Stimulated activated CD4-positive, alpha-beta T cell treated with anti-CD3 and anti-CD28 coated beads, Interleukin-4, amount 100 ng/mL, for 1 hour (primary cell): ENCODE data around the gene GTF2B.
"Not testable (repeated sequence)": the region's sequence is repeated elsewhere in the genome, so short reads cannot be mapped to it uniquely, and the experiment has no call there.

Experiments
- DNase-seq: peaks from one replicate; pipeline ENCODE4 v3.0.0-alpha.2; 2020

GTF2B gene, protein sequence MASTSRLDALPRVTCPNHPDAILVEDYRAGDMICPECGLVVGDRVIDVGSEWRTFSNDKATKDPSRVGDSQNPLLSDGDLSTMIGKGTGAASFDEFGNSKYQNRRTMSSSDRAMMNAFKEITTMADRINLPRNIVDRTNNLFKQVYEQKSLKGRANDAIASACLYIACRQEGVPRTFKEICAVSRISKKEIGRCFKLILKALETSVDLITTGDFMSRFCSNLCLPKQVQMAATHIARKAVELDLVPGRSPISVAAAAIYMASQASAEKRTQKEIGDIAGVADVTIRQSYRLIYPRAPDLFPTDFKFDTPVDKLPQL

DNA sequence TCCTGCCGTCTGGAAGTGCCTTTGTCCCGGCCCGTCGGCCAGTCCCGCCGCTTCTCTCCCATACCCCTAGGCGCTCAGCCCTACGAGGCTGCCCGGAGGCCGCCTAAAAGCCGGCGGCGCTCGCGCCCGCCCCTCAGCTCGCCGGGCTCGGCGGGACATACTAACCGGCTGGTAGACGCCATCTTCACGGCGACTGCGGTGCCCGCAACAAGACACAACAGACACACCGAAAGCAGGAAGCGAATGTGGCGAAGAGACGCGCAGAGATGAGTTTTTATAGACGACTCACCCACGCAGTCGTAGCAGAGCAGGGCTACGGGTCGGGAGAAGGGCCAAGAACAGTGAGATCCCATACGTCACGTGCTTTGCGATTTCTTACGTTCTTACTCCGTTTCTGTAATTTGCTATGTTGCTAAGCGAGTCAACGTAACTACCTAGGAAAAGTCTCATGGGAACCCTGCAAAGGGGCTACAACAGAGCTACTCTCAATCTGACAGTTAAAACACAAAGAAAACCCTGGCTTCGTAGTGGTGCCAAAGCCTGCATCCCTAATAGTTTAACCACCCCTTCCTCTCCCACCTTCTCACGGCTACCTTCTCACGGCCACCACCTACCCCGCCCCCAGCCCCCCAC is at the start of gene GTF2B:
Gene GTF2B (minus strand): TSS at position 250 of the 633 bp plus-strand sequence. CDS start 68 bp downstream, at position 182.
- DNase-seq = peak; percentile 88

DNA sequence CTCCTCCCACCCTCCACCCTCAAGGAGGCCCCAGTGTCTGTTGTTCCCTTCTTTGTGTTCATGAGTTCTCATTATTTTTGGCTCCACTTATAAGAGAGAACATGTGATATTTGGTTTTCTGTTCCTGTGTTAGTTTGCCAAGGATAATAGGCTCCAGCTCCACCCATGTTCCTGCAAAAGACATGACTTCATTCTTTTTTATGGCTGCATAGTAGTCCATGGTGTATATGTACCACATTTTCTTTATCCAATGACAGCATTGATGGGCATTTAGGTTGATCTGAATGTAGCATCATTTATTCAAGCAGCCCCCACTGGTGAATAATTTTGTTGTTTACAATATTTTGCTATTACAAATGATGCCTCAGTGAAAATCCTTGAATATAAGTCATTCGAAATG is 47.2 kb upstream of the GTF2B start:
- DNase-seq = not testable (repeated sequence)

GRCh38 chr1:88936760-88937342 is 45.5 kb upstream of the GTF2B start:
- DNase-seq = no peak

DNA sequence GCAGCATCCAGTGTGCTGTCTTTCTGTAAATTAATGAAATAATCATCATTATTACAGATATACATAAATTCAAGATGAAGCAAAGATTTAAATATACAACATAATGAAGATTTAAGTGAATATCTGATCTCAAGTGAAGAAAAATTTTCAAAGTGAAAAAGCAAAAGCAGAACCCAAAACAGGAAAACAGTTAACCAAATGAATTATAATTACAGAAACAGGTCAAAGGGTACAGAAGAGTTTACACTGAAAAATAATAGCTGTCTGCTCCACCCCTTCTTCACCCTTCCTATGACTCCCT is 44.8 kb upstream of the GTF2B start:
- no peak for DNase-seq

DNA sequence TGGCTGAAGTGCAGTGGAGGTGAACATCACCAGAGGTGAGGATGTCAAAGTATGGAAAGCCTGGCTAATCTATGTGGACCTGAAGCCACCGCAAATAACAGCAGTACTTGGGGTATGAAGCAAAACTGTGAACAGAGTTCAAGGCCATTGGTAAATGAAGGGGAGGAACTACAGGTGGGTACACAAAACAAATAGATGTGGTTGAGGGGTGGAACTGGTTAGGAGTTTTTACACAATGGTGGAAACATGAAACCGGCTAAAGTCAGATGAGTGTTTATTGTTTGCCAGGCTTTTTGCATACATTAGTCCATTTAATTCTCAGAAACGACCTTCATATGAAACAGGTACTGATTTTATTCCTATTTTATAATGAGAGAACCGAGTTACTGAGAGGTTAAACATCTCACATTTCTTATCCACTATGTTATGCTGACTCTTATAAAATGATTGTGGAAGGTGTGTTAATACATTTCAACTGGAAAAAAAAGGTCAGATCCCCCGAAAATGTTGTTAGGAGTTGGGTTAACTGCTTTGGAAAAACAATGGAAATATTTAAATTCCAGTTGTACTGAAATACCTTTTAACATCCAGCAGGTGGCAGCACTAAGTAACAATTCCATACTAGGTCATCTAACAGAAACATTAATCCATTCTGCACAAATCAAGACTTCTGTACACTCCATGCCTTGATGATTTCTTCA is 44.3 kb upstream of the GTF2B start:
- no peak for DNase-seq

GRCh38 chr1:88930176-88930575 is 38.8 kb upstream of the GTF2B start:
- not testable (repeated sequence) for DNase-seq

DNA sequence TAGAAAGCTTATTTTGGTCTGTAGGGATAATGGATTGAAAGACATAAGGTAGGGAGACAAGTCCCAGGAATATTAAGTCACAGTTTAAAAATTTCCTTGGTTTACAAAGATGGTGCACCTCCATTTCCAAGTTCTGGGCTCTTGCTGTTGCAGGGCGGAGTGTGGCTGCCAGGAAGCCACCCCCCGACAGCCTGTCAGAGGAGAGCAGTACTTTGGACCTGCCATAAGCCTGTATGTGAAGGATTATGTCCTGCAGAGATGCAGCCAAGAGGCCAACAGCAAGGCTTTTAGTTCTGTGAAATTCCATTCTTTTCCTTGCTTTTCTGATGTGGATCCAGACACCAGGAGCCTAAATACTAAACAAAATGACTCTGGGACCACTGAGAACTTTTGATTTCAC is 31.9 kb upstream of the GTF2B start:
- DNase-seq = no peak

- no peak for DNase-seq
Measured at GRCh38 chr1:88922214-88922613, 30.8 kb upstream of the GTF2B start.

DNA sequence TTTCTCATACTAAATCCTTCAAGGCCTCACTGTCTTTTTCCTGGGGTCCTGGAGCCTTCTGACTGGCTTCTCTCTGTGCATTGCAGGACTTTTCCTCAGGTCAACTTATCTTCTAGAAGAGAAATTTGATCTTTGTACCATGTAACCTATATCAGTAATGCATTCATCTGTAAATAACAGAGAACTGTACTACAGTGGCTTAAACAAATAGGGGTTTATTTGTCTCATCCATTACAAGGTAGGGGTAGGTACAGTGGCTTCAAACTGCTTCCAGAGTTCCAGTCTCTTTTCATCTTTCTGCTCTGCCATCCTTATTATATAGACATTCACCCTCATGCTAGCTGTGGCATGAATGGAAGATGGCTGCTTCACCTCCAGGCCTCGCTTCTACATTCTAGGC is 29.5 kb upstream of the GTF2B start:
- DNase-seq = no peak

- DNase-seq = no peak
Measured at GRCh38 chr1:88917321-88918025, 26.1 kb upstream of the GTF2B start.

DNA sequence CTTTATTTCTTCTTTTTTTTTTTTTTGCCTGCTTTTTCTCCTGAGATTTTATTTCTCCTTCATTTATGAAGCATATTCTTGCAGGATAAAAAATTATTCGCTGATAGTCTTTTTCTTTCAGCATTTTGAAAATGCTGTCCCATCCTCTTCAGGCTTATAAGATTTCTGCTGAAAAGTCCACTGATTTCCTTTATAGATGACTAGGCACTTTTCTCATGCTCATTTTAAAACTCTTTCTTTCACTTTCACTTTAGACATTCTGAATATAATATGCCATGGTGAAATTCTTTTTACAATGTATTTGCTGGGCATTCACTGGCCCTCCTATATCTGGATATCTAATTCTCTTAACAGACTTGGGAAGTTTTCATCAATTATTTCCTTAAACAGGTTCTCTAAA is 25.5 kb upstream of the GTF2B start:
- no peak for DNase-seq

DNA sequence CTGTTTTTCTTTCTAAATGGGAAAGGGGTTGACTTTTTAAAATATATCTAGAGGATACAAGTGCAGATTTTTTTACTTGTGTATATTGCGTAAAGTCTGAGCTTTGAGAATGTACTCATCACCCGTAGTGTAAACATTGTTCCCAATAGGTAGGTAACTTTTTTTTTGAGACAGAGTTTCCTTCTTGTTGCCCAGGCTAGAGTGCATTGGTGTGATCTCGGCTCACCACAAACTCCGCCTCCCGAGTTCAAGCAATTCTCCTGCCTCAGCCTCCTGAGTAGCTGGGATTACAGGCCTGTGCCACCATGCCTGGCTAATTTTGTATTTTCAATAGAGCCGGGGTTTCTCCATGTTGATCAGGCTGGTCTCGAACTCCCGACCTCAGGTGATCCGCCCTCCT is 20.4 kb upstream of the GTF2B start:
- not testable (repeated sequence) for DNase-seq

GRCh38 chr1:88911161-88911560 is 19.8 kb upstream of the GTF2B start:
- no peak for DNase-seq

- no peak for DNase-seq
Measured at GRCh38 chr1:88910401-88910800, 19.0 kb upstream of the GTF2B start.

DNA sequence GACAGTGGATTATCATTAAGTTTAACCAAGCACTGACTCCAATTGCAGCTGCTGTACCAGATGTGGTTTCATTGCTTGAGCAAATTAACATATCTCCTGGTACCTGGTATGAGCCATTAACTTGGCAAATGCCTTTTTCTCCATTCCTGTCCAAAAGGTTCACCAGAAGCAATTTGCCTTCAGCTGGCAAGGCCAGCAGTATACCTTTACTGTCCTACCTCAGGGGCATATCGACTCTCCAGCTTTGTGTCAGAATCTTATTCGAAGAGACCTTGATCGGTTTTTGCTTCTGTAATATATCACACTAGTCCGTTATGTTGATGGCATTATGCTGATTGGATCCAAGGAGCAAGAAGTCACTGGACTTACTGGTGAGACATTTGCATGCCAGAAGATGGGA is 9.5 kb upstream of the GTF2B start:
- no peak for DNase-seq

DNA sequence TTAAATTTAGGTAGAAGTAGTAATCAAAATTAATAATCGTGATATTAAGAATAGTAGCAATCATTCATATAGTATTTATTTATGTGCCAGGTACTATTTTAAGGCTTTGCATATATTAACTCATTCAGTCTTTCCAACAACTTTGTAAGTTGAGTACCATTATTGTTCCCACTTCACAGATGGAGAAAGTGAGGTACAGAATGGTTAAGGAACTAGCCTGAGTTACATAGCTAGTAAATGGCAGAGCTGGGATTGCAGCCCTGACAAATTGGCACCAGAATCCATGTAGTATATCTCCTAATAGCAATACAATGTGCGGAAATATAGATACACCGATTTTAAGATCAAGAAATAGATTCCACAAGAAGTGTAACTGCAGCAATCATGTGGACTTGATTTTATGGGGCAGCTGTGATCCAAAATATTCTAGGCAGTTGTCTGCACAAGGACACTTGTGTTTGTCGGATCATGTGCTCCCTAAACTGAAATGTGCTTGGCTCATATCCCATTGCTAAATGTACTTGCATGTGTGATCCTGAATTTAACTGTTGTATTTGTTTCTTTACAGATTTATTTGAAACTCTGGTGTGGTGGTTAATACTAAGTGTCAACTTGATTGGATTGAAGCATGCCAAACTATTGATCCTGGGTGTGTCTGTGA is 5.8 kb upstream of the GTF2B start:
- DNase-seq = no peak

GRCh38 chr1:88892357-88892877 is 1.1 kb upstream of the GTF2B start:
- no peak for DNase-seq

GRCh38 chr1:88891951-88892340 is 579 bp upstream of the GTF2B start:
- no peak for DNase-seq

- peak; percentile 19 for DNase-seq
Measured at GRCh38 chr1:88890791-88891317, 513 bp downstream of the GTF2B start.

GRCh38 chr1:88890131-88890530 is 1.2 kb downstream of the GTF2B start:
- DNase-seq = no peak

DNA sequence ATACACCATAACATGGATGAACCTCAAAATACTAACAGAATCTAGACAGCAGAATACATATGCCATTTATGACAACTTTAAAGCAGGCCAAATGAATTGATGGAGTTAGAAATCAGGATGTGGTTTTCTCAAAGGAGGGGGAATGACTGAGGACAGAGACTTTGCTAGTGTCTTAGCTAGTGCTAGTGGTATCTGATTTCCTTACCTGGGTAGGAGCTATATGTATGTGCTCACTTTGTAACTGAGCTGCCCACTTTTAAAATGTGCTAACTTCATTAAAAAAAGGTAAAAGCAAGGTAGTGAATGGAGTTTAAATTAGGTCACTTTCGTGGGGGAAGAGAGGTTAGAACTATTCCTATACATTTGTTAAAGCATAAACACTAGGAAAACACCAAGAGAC is 2.6 kb downstream of the GTF2B start:
- no peak for DNase-seq

- no peak for DNase-seq
Measured at GRCh38 chr1:88885933-88886332, 5.4 kb downstream of the GTF2B start.
